DLD1 (cell line): ENCODE data around the gene LRRC4C.

Source experiments
- in situ Hi-C: cut with HindIII; loops from 2 replicates; pipeline ENCODE4 v1.10.0; 2017; ENCODE audit warnings: low sequenced_read_pairs

LRRC4C gene

GRCh38 chr11:41459465-41460401 lies at the start of gene LRRC4C:
TSS of gene LRRC4C (minus strand) at chr11:41459652.
- in situ Hi-C loops, result no loop called here

GRCh38 chr11:41508121-41508520 lies 48.7 kb upstream of the LRRC4C start:
- in situ Hi-C loops, result no loop called here

GRCh38 chr11:41499429-41499828 lies 40.0 kb upstream of the LRRC4C start:
- in situ Hi-C loops, result no loop called here

- in situ Hi-C loops, result no loop called here
Measured at GRCh38 chr11:41498726-41499125, 39.3 kb upstream of the LRRC4C start.

GRCh38 chr11:41497974-41498373 lies 38.5 kb upstream of the LRRC4C start:
- in situ Hi-C loops, result no loop called here

GRCh38 chr11:41494716-41495115 lies 35.3 kb upstream of the LRRC4C start:
- in situ Hi-C loops, result no loop called here

- in situ Hi-C loops, result no loop called here
Measured at GRCh38 chr11:41486424-41486823, 27.0 kb upstream of the LRRC4C start.

- in situ Hi-C loops, result no loop called here
Measured at GRCh38 chr11:41483956-41484355, 24.5 kb upstream of the LRRC4C start.

GRCh38 chr11:41479179-41479578 lies 19.7 kb upstream of the LRRC4C start:
- in situ Hi-C loops, result no loop called here

GRCh38 chr11:41461057-41461681 lies 1.7 kb upstream of the LRRC4C start:
- in situ Hi-C loops, result no loop called here

GRCh38 chr11:41458641-41459040 lies 811 bp downstream of the LRRC4C start:
- in situ Hi-C loops, result no loop called here

- in situ Hi-C loops, result no loop called here
Measured at GRCh38 chr11:41458154-41458553, 1.3 kb downstream of the LRRC4C start.

- in situ Hi-C loops, result no loop called here
Measured at GRCh38 chr11:41457216-41458014, 2.0 kb downstream of the LRRC4C start.

GRCh38 chr11:41456269-41456668 lies 3.2 kb downstream of the LRRC4C start:
- in situ Hi-C loops, result no loop called here

GRCh38 chr11:41451011-41451410 lies 8.4 kb downstream of the LRRC4C start:
- in situ Hi-C loops, result no loop called here

- in situ Hi-C loops, result no loop called here
Measured at GRCh38 chr11:41449483-41450050, 9.9 kb downstream of the LRRC4C start.

- in situ Hi-C loops, result no loop called here
Measured at GRCh38 chr11:41446566-41446965, 12.9 kb downstream of the LRRC4C start.

- in situ Hi-C loops, result no loop called here
Measured at GRCh38 chr11:41446107-41446506, 13.3 kb downstream of the LRRC4C start.

GRCh38 chr11:41437006-41437490 lies 22.4 kb downstream of the LRRC4C start:
- in situ Hi-C loops, result no loop called here

GRCh38 chr11:41435531-41435930 lies 23.9 kb downstream of the LRRC4C start:
- in situ Hi-C loops, result no loop called here

GRCh38 chr11:41431784-41432183 lies 27.7 kb downstream of the LRRC4C start:
- in situ Hi-C loops, result no loop called here
